DND-41 (cell line): ENCODE results near the gene FOXA2.

Experiments used
- ATAC-seq: fragments of 200-7000 bp; cut with Tn5 transposase; 3 replicates; pipeline ENCODE4 v1.9.1; 2021; ENCODE audit warnings: low read depth; ENCODE audit not compliant: insufficient read depth
- DNase-seq: peaks from one replicate; pipeline ENCODE4 v3.0.0-alpha.2; 2020
- H2AFZ ChIP-seq: 2 replicates; pipeline ENCODE4 v1.6.0; 2012; ENCODE audit warnings: low read depth, low read length
- H3K27ac ChIP-seq: 2 replicates; pipeline ENCODE4 v1.5.1; 2012; ENCODE audit warnings: low read length, inconsistent platforms
- H3K27me3 ChIP-seq: fragments of 200-600 bp; sonication (generic); 2 replicates; pipeline ENCODE4 v1.6.0; 2012; ENCODE audit warnings: low read length, mild to moderate bottlenecking, inconsistent platforms; ENCODE audit not compliant: insufficient read depth, poor library complexity
- H3K36me3 ChIP-seq: 2 replicates; pipeline ENCODE4 v1.5.1; 2012; ENCODE audit warnings: low read length, inconsistent platforms; ENCODE audit not compliant: insufficient read depth
- H3K4me1 ChIP-seq: 2 replicates; pipeline ENCODE4 v1.5.1; 2012; ENCODE audit warnings: mild to moderate bottlenecking, low read length; ENCODE audit not compliant: insufficient read depth
- H3K4me2 ChIP-seq: 2 replicates; pipeline ENCODE4 v1.6.0; 2012; ENCODE audit warnings: mild to moderate bottlenecking, moderate library complexity, low read length, inconsistent platforms; ENCODE audit not compliant: insufficient read depth
- H3K4me3 ChIP-seq, 2 experiments: fragments of 200-600 bp in 1 of 2; shearing (Covaris generic) in 1 of 2; 2 replicates each; pipeline ENCODE4 v1.5.1; 2012 to 2016; ENCODE audit warnings: inconsistent platforms in 2 of 2, low read length in 2 of 2, mild to moderate bottlenecking in 2 of 2, low read depth in 1 of 2, moderate library complexity in 1 of 2
- H3K79me2 ChIP-seq: 2 replicates; pipeline ENCODE4 v1.6.0; 2012; ENCODE audit warnings: low read length, inconsistent platforms; ENCODE audit not compliant: insufficient read depth
- H3K9ac ChIP-seq: 2 replicates; pipeline ENCODE4 v1.6.0; 2012; ENCODE audit warnings: low read depth, mild to moderate bottlenecking, inconsistent platforms, low read length, moderate library complexity
- H3K9me3 ChIP-seq: 2 replicates; pipeline ENCODE4 v1.5.1; 2012; ENCODE audit warnings: low read length, moderate library complexity, mild to moderate bottlenecking, inconsistent platforms; ENCODE audit not compliant: insufficient read depth, severe bottlenecking
- H4K20me1 ChIP-seq: 2 replicates; pipeline ENCODE4 v1.6.0; 2012; ENCODE audit warnings: low read length; ENCODE audit not compliant: insufficient read depth
- CTCF ChIP-seq: IDR thresholded peaks from 2 replicates; pipeline ENCODE4 v1.5.1; 2012; ENCODE audit warnings: borderline replicate concordance, low read length, moderate library complexity, mild to moderate bottlenecking; ENCODE audit not compliant: poor library complexity, severe bottlenecking; ENCODE audit errors: extremely low read depth
- EZH2 ChIP-seq: IDR thresholded peaks from 3 replicates; pipeline ENCODE4 v1.6.1; 2012; ENCODE audit warnings: borderline replicate concordance, low read depth, mild to moderate bottlenecking, moderate library complexity, low read length, inconsistent platforms; ENCODE audit not compliant: severe bottlenecking

Gene FOXA2

GRCh38 chr20:22575737-22576136, 8.6 kb downstream of the FOXA2 start:
- Histone ChIP-seq H3K27ac (no peak overlapping the region), H3K9ac (no peak overlapping the region), H4K20me1 (no peaks in the 10 kb centered on the region; the same call in 1 of the 2 replicates), H3K4me3 (no peak overlapping the region), H3K27me3 (peaks cover 28% of the 10 kb centered on the region), H3K4me1 (no peaks in the 10 kb centered on the region), H3K36me3 (no peaks in the 10 kb centered on the region), H3K79me2 (no peaks in the 10 kb centered on the region), H3K4me2 (no peak overlapping the region), H3K9me3 (no peaks in the 10 kb centered on the region), H2AFZ (no peak overlapping the region)
- TF ChIP-seq CTCF, result no peak
- TF ChIP-seq EZH2, result no peak
- ATAC-seq, result no peak
- no peak for DNase-seq

GRCh38 chr20:22575087-22575721, 9.2 kb downstream of the FOXA2 start:
- no peak overlapping the region for H2AFZ ChIP-seq
- no peaks in the 10 kb centered on the region; the same call in 1 of the 2 replicates for H4K20me1 ChIP-seq
- H3K9ac ChIP-seq, result no peak overlapping the region
- DNase-seq (no peak), ATAC-seq (no peak; the same call in 2 of the 3 replicates)
- no peak overlapping the region for H3K4me3 ChIP-seq
- H3K36me3 ChIP-seq, result no peaks in the 10 kb centered on the region
- no peak overlapping the region for H3K27ac ChIP-seq
- no peaks in the 10 kb centered on the region for H3K9me3 ChIP-seq
- H3K27me3 ChIP-seq, result peaks cover 30% of the 10 kb centered on the region
- H3K4me2 ChIP-seq, result no peak overlapping the region
- no peaks in the 10 kb centered on the region for H3K4me1 ChIP-seq
- no peaks in the 10 kb centered on the region for H3K79me2 ChIP-seq
- TF ChIP-seq EZH2 (no peak), CTCF (no peak)

- Histone ChIP-seq H4K20me1 (no peaks in the 10 kb centered on the region; the same call in 1 of the 2 replicates), H3K4me2 (no peak overlapping the region), H3K79me2 (no peaks in the 10 kb centered on the region), H2AFZ (no peak overlapping the region), H3K4me1 (no peaks in the 10 kb centered on the region), H3K4me3 (no peak overlapping the region), H3K27me3 (peaks cover 34% of the 10 kb centered on the region), H3K27ac (no peak overlapping the region), H3K36me3 (no peaks in the 10 kb centered on the region), H3K9me3 (no peaks in the 10 kb centered on the region), H3K9ac (no peak overlapping the region)
- TF ChIP-seq CTCF (no peak), EZH2 (no peak)
- ATAC-seq (no peak), DNase-seq (no peak)
Observed at GRCh38 chr20:22574545-22575086, 9.8 kb downstream of the FOXA2 start.
